Osteoblast (primary cell): ENCODE data around the gene SNX10. TPM values are rescaled to one million over a fixed set of nuclear protein-coding genes. Genes with fewer than 3 reads are reported as not detected.
A peak's percentile ranks its signal among the peaks of the same experiment; 100 is the strongest.
"Not testable (repeated sequence)": the region's sequence is repeated elsewhere in the genome, so short reads cannot be mapped to it uniquely, and the experiment has no call there.

ENCODE experiments used
- DNase-seq: peaks from one replicate; pipeline ENCODE4 v3.0.0; 2011; ENCODE audit warnings: low spot score, mixed read lengths; ENCODE audit not compliant: insufficient read length; ENCODE audit errors: missing footprints
- H2AFZ ChIP-seq: 2 replicates; pipeline ENCODE4 v1.6.0; 2011; ENCODE audit warnings: mild to moderate bottlenecking, low read length
- H3K27ac ChIP-seq: 2 replicates; pipeline ENCODE4 v1.5.1; 2011; ENCODE audit warnings: mild to moderate bottlenecking, low read depth, low read length, moderate library complexity
- H3K27me3 ChIP-seq: 2 replicates; pipeline ENCODE4 v1.6.0; 2012; ENCODE audit warnings: mild to moderate bottlenecking, control low read depth, inconsistent platforms, low read length, moderate library complexity; ENCODE audit not compliant: insufficient read depth
- H3K36me3 ChIP-seq: 2 replicates; pipeline ENCODE4 v1.5.1; 2011; ENCODE audit warnings: mild to moderate bottlenecking, low read length, control low read depth, moderate library complexity; ENCODE audit not compliant: insufficient read depth
- H3K4me1 ChIP-seq: 2 replicates; pipeline ENCODE4 v1.5.1; 2011; ENCODE audit warnings: mild to moderate bottlenecking, low read length, control low read depth, moderate library complexity; ENCODE audit not compliant: insufficient read depth
- H3K4me2 ChIP-seq: 2 replicates; pipeline ENCODE4 v1.6.0; 2011; ENCODE audit warnings: mild to moderate bottlenecking, low read length; ENCODE audit not compliant: insufficient read depth
- H3K4me3 ChIP-seq: fragments of 200-600 bp; sonication (generic); 3 replicates; pipeline ENCODE4 v1.5.1; 2012; ENCODE audit warnings: mild to moderate bottlenecking, low read length, inconsistent platforms; ENCODE audit not compliant: insufficient read depth
- H3K79me2 ChIP-seq: 2 replicates; pipeline ENCODE4 v1.6.0; 2012; ENCODE audit warnings: mild to moderate bottlenecking, low read length, control low read depth, inconsistent platforms; ENCODE audit not compliant: insufficient read depth
- H3K9me3 ChIP-seq: 2 replicates; pipeline ENCODE4 v1.5.1; 2011; ENCODE audit warnings: low read depth, low read length, control low read depth
- H4K20me1 ChIP-seq: 2 replicates; pipeline ENCODE4 v1.6.0; 2012; ENCODE audit warnings: mild to moderate bottlenecking, low read length, control low read depth; ENCODE audit not compliant: insufficient read depth
- total RNA-seq: library from RNA; depleted of rRNA; stranded (reverse); fragments of >200 nt; gene quantifications from 2 replicates; pipeline ENCODE4 v1.2.3, GENCODE V29; 2012
- TF ChIP-seq, protein P1 (sequence below): IDR thresholded peaks from 2 replicates; pipeline ENCODE4 v1.5.1; 2011; ENCODE audit warnings: mild to moderate bottlenecking, low read depth, low read length, moderate library complexity; ENCODE audit errors: extremely low read depth

Gene SNX10
- total RNA-seq: 0.72 and 1.2 TPM in 2 replicates

DNA sequence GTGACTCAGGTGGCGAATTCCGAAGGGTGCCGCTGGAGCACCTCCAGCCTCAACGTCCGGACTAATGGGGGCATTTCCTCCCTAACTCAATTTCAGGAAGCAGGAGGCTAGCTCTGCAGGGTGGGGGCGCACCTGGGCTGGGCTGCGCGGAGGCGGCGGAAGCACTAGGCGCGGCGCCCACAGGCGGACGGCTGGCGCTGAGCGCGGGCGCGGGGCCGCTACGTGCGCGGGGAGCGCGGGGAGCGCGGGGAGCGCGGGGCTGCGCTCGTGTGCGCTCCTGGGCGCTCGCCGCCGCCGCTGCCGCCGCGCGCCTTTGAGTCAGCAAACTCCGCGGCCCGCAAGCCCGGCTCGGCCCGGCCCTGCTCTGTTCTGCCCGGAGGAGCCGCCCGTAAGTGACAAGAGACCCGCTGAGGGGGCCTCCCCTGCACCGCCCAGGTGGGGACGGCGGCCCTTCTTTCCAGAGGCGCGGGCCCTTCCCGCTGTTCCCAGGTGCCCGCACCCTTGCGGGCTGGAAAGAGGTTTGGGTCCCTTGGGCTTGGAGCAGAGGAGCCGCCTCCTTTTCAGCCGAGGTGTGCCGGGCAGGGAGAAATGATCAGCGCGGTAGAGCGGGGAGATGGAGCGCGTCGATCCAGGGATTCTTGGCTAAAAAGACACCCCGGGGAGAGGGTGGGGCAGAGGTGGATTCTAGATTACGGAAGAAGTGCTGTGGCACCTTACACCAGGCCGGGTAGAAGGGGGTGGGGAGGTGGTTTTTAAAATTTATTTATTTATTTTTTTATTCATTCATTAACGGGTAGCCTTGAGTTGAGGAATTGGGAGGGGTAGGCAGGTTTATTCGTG is at the start of gene SNX10:
TSS of gene SNX10 (plus strand) at position 164 of the 840 bp plus-strand sequence. CDS start 54,581 bp downstream, outside the sequence.
- H3K79me2 ChIP-seq: no peaks in the 10 kb centered on the region
- peak; percentile 80 for DNase-seq
- TF ChIP-seq, protein P1, sequence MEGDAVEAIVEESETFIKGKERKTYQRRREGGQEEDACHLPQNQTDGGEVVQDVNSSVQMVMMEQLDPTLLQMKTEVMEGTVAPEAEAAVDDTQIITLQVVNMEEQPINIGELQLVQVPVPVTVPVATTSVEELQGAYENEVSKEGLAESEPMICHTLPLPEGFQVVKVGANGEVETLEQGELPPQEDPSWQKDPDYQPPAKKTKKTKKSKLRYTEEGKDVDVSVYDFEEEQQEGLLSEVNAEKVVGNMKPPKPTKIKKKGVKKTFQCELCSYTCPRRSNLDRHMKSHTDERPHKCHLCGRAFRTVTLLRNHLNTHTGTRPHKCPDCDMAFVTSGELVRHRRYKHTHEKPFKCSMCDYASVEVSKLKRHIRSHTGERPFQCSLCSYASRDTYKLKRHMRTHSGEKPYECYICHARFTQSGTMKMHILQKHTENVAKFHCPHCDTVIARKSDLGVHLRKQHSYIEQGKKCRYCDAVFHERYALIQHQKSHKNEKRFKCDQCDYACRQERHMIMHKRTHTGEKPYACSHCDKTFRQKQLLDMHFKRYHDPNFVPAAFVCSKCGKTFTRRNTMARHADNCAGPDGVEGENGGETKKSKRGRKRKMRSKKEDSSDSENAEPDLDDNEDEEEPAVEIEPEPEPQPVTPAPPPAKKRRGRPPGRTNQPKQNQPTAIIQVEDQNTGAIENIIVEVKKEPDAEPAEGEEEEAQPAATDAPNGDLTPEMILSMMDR: no peak

GRCh38 chr7:26245150-26245549 is 46.5 kb upstream of the SNX10 start:
- H3K9me3 ChIP-seq: no peaks in the 10 kb centered on the region
- no peaks in the 10 kb centered on the region for H3K27me3 ChIP-seq
- H4K20me1 ChIP-seq: no peaks in the 10 kb centered on the region
- TF ChIP-seq, protein P1: no peak
- no peaks in the 10 kb centered on the region for H3K36me3 ChIP-seq
- no peak for DNase-seq
- no peak overlapping the region for H3K4me2 ChIP-seq
- no peak overlapping the region for H3K4me3 ChIP-seq
- H3K4me1 ChIP-seq: no peaks in the 10 kb centered on the region
- H3K27ac ChIP-seq: no peak overlapping the region
- H2AFZ ChIP-seq: no peak overlapping the region
- H3K79me2 ChIP-seq: no peaks in the 10 kb centered on the region

More for the DNA sequence above, at the start of gene SNX10:
- Histone ChIP-seq H3K4me3 (peak within 1 kb of the TSS; percentile 57), H3K4me2 (peak within 1 kb of the TSS; percentile 57), H3K27ac (no peak within 1 kb of the TSS), H3K27me3 (peaks cover 6% of the 10 kb centered on the region), H3K4me1 (no peaks in the 10 kb centered on the region), H3K9me3 (no peaks in the 10 kb centered on the region), H4K20me1 (no peaks in the 10 kb centered on the region), H3K36me3 (no peaks in the 10 kb centered on the region), H2AFZ (no peak within 1 kb of the TSS)

DNA sequence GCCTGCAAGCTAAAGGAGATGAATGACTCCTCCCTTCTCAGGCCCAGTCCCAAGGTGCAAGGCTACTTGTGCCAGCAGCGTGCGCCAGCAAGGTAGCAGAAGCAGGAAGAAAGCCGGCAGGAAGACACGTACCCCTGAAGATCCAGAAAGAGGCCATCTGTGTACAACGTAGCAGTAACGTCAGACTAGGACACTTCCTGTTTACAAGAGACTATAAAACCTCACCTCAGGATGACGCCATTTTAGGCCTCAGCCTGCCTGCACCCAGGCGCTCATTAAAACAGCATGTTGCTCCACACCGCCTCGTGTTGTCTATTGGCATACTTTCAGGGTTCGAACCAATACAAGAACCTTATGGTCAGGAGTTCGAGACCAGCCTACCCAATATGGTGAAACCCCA is 41.4 kb upstream of the SNX10 start:
- no peaks in the 10 kb centered on the region for H3K4me1 ChIP-seq
- no peaks in the 10 kb centered on the region for H3K36me3 ChIP-seq
- H3K79me2 ChIP-seq: no peaks in the 10 kb centered on the region
- H3K4me2 ChIP-seq: no peak overlapping the region
- no peak overlapping the region for H3K4me3 ChIP-seq
- no peaks in the 10 kb centered on the region for H4K20me1 ChIP-seq
- no peaks in the 10 kb centered on the region for H3K9me3 ChIP-seq
- no peak overlapping the region for H3K27ac ChIP-seq
- DNase-seq: no peak
- no peak overlapping the region for H2AFZ ChIP-seq
- TF ChIP-seq, protein P1: no peak
- H3K27me3 ChIP-seq: no peaks in the 10 kb centered on the region

DNA sequence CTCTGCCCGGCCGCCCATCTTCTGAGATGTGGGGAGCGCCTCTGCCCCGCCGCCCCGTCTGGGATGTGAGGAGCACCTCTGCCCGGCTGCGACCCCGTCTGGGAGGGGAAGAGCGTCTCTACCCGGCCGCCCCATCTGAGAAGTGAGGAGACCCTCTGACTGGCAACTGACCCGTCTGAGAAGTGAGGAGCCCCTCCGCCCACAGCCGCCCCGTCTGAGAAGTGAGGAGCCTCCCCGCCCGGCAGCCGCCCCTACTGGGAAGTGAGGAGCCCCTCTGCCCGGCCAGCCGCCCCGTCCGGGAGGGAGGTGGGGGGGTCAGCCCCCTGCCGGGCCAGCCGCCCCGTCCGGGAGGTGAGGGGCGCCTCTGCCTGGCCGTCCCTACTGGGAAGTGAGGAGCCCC is 29.8 kb upstream of the SNX10 start:
- not testable (repeated sequence) for H3K4me2 ChIP-seq, H4K20me1 ChIP-seq, H3K27me3 ChIP-seq, H3K4me1 ChIP-seq, H3K79me2 ChIP-seq, H3K4me3 ChIP-seq, H3K36me3 ChIP-seq, DNase-seq, H3K9me3 ChIP-seq, H2AFZ ChIP-seq, H3K27ac ChIP-seq
